ENCODE data around the gene BRF1.
"Not testable (repeated sequence)": the region's sequence is repeated elsewhere in the genome, so short reads cannot be mapped to it uniquely, and the experiment has no call there.

The BRF1 gene, protein sequence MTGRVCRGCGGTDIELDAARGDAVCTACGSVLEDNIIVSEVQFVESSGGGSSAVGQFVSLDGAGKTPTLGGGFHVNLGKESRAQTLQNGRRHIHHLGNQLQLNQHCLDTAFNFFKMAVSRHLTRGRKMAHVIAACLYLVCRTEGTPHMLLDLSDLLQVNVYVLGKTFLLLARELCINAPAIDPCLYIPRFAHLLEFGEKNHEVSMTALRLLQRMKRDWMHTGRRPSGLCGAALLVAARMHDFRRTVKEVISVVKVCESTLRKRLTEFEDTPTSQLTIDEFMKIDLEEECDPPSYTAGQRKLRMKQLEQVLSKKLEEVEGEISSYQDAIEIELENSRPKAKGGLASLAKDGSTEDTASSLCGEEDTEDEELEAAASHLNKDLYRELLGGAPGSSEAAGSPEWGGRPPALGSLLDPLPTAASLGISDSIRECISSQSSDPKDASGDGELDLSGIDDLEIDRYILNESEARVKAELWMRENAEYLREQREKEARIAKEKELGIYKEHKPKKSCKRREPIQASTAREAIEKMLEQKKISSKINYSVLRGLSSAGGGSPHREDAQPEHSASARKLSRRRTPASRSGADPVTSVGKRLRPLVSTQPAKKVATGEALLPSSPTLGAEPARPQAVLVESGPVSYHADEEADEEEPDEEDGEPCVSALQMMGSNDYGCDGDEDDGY

DNA sequence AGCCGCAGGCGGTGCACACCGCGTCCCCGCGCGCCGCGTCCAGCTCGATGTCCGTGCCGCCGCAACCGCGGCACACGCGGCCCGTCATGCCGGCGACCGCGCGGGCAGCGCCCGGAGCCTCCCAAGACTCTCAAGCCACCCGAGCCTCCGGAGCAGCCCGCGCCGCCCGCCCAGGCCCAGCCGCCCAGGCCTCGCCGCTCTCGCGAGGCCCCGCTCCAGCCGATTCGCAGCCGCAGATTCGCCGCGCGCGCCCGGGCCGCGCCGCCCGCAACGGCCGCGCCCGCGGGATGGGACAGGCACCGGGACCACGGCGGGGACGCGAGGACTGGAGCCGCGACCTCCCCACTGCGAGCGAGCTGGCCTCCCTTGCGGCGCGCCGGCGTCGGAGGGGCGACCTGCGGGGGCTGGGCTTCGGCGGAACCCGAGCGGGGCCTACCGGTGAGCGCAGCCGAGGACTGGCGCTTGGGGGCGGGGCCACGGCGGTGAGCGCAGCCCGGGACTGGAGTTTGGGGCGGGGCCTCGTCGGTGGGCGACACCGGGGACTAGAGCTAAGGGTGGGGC lies at the start of gene BRF1:
Gene BRF1, minus strand, starts transcription at position 460 of the 561 bp plus-strand sequence. Its CDS starts 372 bp downstream, at position 88.
- DNase-seq (ENCODE audit: low read depth in 2 of 2), result peak; percentile 94 to 97

DNA sequence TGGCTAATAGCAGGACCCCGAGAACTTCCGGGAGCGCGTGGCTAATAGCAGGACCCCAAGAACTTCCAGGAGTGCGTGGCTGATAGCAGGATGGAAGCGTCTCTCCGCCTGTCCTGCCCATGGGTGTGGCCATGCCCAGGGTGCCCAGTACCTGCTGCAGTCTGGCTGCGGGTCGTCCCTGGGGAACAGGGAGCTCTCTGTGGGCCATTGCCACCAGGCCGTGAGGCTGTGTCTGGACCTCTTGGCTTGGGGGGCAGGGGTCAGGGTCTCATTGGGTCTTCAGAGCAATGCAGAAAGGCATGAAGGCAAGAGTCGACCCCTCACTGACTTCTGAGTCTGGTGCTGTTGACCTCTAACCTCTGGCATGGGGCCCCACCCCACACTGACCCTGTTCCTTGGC lies 49.2 kb upstream of the BRF1 start:
- no peak for DNase-seq (ENCODE audit: low read depth in 2 of 2)

DNA sequence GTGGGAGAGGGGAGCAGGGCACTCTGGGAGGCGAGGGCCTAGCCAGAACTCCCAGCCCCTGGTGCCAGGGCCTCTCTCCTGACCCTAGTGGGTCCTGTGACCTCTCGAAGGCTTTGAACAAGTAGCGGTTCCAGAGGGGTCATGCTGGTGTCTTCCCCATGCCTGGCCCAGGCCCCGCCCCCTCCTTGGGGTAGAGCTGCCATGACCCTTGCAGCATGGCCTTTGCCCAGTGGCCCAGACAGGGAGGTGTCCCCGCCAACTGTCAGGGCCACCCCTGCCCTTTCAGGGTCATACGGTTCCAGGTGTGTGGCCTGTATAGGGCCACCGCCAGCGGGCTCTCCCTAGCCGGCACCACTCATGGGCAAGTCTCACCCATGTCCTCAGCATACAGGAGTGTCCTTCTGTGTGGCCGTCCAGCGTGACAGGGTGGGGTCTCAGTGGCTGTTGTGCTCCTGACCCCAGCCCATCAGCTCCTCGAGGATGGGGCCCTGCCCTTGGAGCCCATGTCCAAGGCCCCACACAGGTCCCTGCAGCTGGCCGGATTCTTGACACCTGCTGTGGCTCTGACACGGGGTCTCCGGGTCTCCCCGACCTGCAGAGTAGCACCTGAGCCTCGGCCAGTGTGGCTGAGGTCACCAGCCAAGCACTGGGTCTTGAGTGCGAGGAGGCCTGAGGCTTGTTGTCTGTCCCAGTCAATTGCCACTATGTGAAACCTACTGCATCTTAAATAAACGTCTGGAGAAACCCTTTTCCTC lies 48.3 kb upstream of the BRF1 start:
- DNase-seq (ENCODE audit: low read depth in 2 of 2), result no peak

DNA sequence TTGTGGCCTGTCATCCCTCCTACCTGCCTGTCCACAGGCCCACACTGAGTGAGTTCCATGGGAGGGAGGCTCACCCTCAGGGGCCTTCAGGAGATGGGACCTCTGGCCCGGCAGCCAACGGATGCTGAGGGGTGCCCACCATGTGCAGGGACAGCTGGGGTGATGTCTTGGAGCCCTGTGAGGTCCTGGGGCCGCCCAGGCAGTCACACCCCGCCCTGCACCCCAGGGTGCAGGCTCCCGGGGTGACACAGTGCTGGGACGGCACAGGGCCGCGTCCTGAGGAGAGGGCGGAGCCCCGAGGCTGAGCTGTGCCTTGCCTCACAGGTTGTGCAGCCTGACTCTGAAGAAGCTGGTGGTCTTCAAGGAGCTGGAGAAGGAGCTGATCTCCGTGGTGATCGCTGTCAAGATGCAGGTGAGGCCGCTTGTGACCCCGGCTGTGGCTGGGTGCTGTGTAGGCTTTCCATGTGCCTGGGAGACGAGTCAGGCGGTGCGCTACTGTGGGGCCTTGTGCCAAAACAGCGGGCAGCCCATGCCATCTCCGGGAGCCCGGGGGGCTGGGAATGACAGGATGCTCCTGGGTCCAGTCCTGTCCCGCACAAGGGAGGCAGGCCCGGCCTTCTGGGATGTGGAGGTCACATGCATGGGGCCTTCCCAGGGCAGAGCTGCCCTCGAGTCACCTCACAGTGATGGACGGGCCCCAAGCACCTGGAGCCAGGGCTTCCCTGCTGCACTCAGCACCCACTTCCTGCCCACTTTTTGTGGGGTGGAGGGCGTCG lies 47.6 kb upstream of the BRF1 start:
- DNase-seq (ENCODE audit: low read depth in 2 of 2), result no peak

DNA sequence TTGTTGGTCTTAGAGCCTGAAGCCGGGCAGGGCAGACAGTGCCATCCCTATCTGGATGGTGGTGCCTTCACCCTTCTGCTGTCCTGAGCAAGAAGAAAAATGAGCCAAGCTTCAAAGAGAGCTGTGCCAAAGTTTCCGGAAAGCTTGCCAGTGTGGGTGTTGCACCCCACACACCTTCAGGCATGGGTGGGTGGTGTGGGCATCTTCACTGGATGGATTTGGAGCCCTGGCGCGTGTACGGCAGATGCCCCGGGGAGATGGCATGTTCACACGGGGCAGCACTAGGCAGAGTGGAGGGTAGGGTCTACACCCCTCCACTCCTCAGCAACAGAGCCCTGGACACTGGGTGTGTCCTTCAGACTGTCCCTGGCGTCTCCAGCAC lies 46.8 kb upstream of the BRF1 start:
- DNase-seq (ENCODE audit: low read depth in 2 of 2), result no peak

DNA sequence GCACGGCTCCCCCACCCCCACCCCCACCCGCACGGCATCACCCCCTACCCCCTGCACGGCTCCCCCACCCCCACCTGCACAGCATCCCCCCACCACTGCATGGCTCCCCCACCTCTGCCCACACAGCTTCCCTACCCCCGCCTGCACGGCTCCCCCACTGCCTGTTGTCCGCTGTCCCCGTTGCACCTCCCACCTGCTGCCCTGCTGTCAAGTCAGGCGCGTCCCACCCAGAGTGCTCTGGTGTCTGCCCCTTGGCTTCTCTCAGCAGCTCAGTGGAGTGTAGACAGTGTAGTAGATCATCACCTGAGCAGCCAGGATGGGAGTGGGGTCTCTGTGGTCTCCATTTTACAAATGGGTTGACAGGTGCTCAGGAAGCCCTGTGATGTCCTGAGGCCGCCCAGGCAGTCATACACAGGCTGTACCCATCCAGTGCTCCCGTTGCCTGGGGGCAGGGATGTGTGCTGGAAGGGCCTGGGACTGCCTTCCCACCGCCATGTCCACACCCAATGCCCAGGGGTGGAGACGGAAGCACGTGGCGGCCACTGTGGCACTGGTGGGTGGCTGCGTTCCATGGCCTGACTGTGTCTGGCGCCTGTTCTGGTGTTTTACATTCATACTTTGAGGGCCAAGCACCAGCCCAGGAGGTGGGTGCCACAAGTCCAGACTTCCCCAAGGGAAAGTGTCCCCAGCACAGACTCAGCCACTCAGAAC lies 46.2 kb upstream of the BRF1 start:
- DNase-seq (ENCODE audit: low read depth in 2 of 2), result no peak

DNA sequence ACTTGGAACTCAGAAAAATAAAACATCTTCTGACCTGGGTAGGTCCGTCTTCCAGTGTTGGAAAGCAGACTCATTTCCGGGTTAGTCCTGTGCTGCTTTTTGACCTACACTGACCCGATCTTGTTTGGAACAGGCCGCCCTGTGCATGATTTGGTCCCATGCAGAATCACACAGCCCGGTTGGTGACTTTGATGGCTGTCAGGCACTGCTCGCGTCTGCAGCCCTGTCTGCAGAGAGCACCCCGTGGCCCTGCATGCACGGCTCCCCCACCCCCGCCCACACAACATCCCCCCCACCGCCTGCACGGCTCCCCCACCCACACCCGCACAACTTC lies 45.4 kb upstream of the BRF1 start:
- DNase-seq (ENCODE audit: low read depth in 2 of 2), result no peak

DNA sequence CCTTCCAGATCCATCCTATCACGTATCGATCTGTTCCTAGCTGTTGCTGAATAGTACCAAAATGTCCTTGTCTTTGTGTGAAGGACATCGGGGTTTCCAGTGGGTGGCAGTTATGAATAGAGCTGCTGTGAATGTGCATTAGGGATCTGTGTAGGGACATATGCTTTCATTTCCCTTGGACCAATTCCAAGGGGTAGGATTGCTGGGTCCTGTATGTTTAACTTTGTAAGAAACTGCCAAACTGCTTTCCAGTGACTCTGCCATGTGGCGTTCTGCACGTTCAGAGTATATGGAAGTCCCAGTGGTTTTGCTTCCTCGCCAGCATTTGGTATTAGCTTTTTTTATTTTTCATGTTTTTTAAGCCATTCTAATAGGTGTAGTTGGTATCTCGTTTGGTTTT lies 42.4 kb upstream of the BRF1 start:
- no peak for DNase-seq (ENCODE audit: low read depth in 2 of 2)

DNA sequence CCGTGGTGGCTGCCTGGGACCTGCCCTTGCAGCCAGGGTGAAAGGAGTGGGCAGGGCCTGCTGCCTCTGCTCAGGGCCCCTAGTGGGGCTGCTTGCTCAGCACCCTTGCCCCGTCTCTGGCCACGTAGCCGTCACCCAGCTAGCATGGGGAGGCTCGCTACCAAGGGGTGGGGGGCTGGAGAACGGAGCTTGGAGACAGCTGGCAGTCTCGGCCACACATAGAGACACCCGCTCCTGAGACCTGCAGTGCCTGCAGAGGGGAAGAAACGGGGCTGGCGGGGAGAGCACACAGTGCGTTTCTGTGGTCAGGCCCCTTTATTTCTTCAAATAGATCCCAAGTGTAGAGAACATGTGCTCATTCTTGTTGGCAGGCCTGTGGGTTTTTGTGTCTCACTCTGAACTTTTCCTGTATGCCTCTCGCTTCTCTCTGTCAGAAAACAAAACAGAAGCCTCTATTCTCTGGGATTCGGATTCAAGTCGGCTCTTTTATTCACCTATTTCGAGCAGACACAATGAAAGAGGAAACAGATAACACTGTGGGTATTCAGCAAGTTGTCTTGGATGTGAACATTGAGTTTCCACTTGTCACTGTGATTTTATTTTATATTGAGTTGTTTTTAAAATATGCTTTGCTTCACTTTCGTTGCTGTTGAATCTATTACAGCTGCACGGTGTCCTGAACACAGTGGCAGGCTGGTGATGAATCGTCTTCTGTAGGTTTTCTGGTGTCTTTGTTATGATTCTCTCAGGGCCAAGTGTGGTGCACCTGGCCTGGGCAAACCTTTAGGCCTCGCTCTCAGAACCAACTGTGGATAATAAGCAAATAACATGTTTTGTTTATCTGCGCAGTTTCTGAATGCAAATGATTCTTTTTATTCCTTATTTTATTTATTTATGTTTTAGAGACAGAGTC lies 40.3 kb upstream of the BRF1 start:
- DNase-seq (ENCODE audit: low read depth in 2 of 2), result no peak

DNA sequence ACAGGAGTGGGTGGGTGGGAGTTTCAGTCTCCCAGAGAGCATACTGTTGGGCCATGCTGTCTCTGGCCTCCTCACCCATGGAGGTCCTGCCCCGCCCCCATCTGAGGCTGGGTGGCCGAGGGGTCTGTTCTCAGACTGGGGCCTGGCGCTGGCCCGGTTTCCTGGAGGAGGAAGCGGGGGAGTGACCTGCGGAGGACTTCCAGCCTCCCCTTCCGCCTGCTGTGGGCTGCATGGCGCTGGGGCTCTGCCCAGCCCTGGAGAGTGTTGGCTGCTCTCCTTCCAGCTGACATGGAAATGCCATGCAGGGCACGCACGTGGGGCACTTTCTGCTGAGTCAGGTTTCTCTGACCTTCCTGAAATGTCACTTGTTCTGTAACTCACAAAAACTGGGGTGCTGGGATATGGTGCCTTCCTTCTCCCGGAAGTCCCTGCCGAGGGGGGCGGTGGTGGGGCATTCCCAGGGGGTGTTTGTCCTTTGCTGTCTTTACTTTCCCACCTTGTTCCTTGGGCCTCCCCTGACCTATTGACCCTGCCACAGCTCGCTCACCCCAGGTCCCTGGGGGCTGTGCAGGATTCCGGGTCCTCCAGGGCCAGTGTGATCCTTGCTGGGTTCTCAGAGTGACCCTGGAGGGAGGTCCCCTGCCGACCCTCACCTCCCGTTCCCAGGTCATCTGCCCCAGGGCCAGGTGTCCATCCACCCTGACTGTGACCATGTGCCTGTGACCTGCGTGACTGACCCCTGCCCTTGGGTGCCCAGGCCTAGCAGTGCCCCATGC lies 37.4 kb upstream of the BRF1 start:
- DNase-seq (ENCODE audit: low read depth in 2 of 2), result no peak

DNA sequence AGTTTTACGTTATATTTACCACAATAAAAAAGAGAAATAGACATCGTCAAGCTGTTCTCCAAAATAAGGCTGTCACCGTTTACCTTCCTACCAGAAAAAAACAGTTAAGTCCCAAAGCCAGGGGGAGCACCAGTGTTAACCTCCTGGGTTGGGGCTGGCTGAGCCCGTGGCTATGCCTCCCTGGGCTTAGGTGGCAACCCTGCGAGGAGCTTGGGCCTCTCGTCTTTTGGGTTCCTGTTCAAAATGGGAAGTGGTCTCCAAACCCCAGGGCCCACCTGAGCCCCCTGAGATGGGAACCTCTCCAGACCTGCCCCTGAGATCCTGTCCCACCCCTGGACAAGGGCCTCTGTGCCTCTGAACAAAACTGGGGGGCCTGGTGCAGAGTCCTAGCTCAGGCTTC lies 36.6 kb upstream of the BRF1 start:
- no peak for DNase-seq (ENCODE audit: low read depth in 2 of 2)

DNA sequence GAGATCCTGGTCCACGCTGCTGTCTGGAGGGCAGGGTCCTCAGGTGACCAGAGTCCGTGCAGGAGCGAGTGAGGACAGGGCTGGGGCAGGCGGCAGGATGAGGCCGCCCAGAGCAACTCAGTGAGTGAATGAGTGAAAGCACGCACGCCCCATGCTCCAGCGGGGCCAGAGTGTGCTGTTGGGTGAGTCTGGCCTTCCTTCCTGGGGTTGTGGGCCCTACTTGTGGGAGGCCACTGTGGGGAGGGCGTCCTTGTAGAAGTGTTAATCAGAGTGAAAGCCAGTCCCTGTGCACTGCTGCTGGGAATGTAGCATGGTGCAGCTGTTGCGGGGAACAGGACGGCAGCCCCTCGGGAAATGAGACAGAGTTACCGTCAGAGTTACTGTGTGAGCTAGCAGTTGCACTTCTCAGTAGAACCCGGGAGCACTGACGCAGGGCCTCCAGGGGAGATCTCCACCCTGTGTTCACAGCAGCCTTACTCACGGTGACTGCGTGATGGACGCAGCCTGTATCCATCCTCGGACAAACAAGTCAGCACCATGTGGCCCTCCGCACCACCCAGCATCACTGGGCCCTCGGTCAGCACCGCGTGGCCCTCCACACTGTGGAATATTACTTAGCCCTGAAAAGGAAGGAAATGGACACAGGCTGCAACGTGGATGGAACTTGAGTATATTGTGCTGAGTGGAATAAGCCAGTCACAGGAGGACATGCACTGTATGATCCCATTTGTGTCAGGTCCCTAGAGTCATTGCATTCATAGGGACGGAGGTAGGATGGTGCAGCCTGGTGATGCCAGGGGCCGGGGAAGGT lies 35.9 kb upstream of the BRF1 start:
- no peak for DNase-seq (ENCODE audit: low read depth in 2 of 2)

DNA sequence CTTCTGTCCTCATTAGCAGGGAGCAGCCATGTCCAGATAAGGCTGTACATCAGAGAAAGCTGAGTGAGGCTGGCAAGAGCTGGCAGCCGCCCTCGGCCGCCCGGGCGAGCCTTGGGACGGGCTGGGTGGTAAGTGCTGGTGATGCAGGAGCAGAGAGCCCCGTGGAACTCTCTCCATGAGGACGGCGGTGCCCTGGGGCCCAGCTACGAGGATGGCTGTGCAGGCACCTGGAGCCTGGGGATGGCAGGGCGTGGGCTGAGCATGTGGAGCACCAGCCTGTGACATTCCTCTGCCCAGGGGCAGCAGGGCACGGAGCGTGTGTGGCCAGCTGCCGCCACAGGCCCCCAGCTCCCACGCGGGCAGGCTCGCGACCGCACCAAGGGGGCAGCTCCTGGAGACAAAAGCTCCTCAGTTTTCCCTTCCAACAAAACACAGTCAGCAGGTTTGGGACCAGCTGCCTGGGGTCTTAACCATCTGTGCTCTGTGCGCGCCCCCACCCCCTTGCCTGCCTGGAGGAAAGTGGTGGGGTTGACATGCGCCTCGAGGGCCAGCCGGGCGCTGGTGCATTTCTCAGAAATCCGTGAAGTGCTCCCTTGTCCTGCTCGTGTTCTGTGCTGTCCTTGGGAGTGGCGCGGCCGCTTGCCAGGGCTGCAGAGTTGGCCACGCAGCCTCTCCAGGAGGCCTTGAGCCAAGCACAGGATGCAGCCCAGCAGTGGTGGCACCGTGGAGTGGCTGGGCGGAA lies 35.1 kb upstream of the BRF1 start:
- DNase-seq (ENCODE audit: low read depth in 2 of 2), result no peak

DNA sequence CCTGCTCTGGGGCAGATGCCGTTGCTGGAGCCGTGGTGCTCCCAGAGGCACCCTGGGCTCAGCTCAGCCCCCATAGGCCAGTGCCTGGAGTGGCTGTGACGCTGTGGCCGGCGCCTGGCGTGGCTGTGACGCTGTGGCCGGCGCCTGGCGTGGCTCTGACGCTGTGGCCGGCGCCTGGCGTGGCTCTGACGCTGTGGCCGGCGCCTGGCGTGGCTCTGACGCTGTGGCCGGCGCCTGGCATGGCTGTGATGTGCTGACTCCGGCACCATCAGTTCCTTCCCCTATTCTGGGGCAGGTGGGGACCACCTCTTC lies 34.4 kb upstream of the BRF1 start:
- not testable (repeated sequence) for DNase-seq (ENCODE audit: low read depth in 2 of 2)

DNA sequence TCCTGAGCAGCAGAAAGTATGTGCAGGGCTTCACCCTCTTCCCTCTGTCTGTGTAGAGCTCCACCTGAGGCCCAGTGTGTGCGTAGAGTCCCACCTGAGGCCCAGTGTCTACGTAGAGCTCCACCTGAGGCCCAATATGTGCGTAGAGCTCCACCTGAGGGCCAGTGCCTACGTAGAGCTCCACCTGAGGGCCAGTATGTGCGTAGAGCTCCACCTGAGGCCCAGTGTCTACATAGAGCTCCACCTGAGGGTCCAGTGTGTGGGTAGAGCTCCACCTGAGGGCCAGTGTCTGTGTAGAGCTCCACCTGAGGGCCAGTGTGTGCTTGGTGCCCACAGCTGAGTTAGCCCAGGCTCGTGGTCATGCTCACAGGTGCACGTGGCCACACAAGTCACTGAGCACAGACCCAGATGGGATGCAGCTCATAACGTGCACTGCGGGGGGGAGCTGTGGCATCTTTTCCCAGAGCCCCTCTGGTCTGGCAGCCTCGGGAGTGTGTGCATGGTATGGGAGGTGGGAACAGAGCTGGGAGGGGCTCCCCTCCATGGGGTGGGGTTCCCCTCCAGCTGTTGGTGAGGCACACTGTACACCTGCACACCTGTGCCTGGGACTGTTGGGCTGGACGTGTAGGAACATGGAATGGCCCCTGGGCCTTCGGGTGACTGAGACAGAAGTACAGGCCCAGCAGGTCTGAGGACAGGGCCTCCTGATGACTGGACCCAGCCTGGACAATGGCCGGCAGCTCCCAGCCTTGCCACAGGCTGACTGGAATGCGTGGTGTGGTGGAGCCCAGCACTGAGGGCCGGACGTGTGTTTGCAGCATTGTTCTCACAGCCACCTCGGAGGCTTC lies 33.8 kb upstream of the BRF1 start:
- no peak for DNase-seq (ENCODE audit: low read depth in 2 of 2)

DNA sequence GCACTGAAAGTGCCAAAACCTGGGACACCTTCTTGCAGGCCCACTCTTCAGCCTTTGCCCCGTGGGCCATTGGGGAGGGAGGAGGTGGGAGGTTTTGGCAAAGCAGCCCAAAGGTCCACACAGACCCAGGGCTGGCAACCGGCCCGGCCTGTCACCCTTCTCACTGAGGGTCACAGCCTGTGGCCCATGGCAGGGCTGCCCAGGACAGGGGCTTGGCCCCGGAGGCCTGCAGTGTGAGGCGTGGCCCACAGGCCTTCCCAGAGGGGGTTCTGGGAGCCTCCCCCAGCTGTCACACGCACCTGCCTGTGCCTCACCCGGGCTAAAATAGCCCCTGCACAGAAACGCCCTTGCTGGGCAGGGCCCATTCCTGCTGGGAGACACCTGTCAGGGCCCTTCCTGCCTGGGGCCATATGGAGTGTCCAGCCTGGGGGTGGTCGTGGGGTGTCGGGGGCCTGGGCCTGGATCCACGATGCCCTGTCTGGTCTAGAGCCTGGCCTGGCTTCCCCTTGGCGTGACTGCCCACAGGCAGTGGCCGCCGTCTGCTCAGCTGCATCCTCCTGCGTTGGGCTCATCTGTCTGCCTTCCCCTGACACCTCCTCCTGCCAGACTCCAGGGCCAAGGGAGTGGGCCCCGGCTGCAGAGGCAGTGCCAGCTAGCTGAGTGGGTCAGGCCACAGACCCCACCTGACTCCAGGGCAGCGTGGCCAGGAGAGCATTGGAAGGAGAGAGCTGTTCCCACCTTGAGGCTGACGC lies 33.0 kb upstream of the BRF1 start:
- no peak for DNase-seq (ENCODE audit: low read depth in 2 of 2)
